KMS-11 (cell line): ENCODE measurements around the gene EEF1G.
A peak's percentile ranks its signal among the peaks of the same experiment; 100 is the strongest.
"Not testable (repeated sequence)": the region's sequence is repeated elsewhere in the genome, so short reads cannot be mapped to it uniquely, and the experiment has no call there.

Experiments
- H2AFZ ChIP-seq: fragments of 200-600 bp; sonication (generic); 2 replicates; pipeline ENCODE4 v1.6.1; 2016; ENCODE audit warnings: antibody characterized with exemption, mixed run types, low read depth
- H3K27ac ChIP-seq: fragments of 200-600 bp; sonication (generic); 2 replicates; pipeline ENCODE4 v1.6.1; 2016; ENCODE audit warnings: mild to moderate bottlenecking, mixed run types
- H3K27me3 ChIP-seq: fragments of 200-600 bp; sonication (generic); 2 replicates; pipeline ENCODE4 v1.6.1; 2017; ENCODE audit warnings: mild to moderate bottlenecking, low read depth, mixed run types, moderate library complexity; ENCODE audit not compliant: insufficient read depth
- H3K36me3 ChIP-seq: fragments of 200-600 bp; sonication (generic); 2 replicates; pipeline ENCODE4 v1.6.1; 2017; ENCODE audit warnings: mild to moderate bottlenecking, mixed run types; ENCODE audit not compliant: insufficient read depth
- H3K4me1 ChIP-seq: fragments of 200-600 bp; sonication (generic); 2 replicates; pipeline ENCODE4 v1.6.1; 2016; ENCODE audit warnings: mild to moderate bottlenecking, low read depth, mixed run types; ENCODE audit not compliant: poor library complexity, severe bottlenecking
- H3K4me2 ChIP-seq: fragments of 200-600 bp; sonication (generic); 2 replicates; pipeline ENCODE4 v1.7.0; 2016; ENCODE audit warnings: mild to moderate bottlenecking, mixed run types
- H3K4me3 ChIP-seq: fragments of 200-600 bp; sonication (generic); IDR thresholded peaks from 2 replicates; pipeline ENCODE4 v1.6.1; 2017; ENCODE audit warnings: low read depth, low read length, mixed read lengths; ENCODE audit not compliant: insufficient read depth
- H3K79me2 ChIP-seq: fragments of 200-600 bp; sonication (generic); 2 replicates; pipeline ENCODE4 v1.6.1; 2016; ENCODE audit warnings: low read depth, mixed run types; ENCODE audit not compliant: insufficient read depth
- H3K9ac ChIP-seq: fragments of 200-600 bp; sonication (generic); 2 replicates; pipeline ENCODE4 v1.6.1; 2016; ENCODE audit warnings: mild to moderate bottlenecking, mixed run types
- H4K20me1 ChIP-seq: fragments of 200-600 bp; sonication (generic); 2 replicates; pipeline ENCODE4 v1.6.1; 2016; ENCODE audit warnings: mild to moderate bottlenecking, mixed run types; ENCODE audit not compliant: insufficient read depth
- CTCF ChIP-seq: fragments of 200-600 bp; sonication (generic); conservative IDR thresholded peaks from 2 replicates; pipeline ENCODE4 v1.6.1; 2017; ENCODE audit warnings: low read depth, mild to moderate bottlenecking, antibody characterized with exemption, low read length, moderate library complexity, mixed read lengths

EEF1G gene

GRCh38 chr11:62552485-62553079 is 21.1 kb downstream of the EEF1G start:
- H3K27me3 ChIP-seq = no peaks in the 10 kb centered on the region
- no peak overlapping the region for H3K4me3 ChIP-seq
- H3K27ac ChIP-seq = peak overlapping the region; percentile 97
- peaks cover 87% of the 10 kb centered on the region for H3K4me1 ChIP-seq
- H3K79me2 ChIP-seq = no peaks in the 10 kb centered on the region; the same call in 1 of the 2 replicates
- H2AFZ ChIP-seq = no peak overlapping the region
- peak overlapping the region; percentile 60; the same call in 1 of the 2 replicates for H3K9ac ChIP-seq
- H3K4me2 ChIP-seq = peak overlapping the region; percentile 93
- no peaks in the 10 kb centered on the region for H3K36me3 ChIP-seq
- no peaks in the 10 kb centered on the region for H4K20me1 ChIP-seq
- no peak for TF ChIP-seq CTCF

GRCh38 chr11:62550478-62550877 is 23.2 kb downstream of the EEF1G start:
- not testable (repeated sequence) for H3K4me2 ChIP-seq, H3K27me3 ChIP-seq, H3K9ac ChIP-seq, H3K4me3 ChIP-seq, H3K36me3 ChIP-seq, H2AFZ ChIP-seq, H4K20me1 ChIP-seq
- Histone ChIP-seq H3K79me2 (peaks cover 10% of the 10 kb centered on the region; the same call in 1 of the 2 replicates), H3K27ac (peak overlapping the region; percentile 97; the same call in 1 of the 2 replicates), H3K4me1 (peaks cover 75% of the 10 kb centered on the region)

- H3K36me3 ChIP-seq = no peaks in the 10 kb centered on the region
- peaks cover 28% of the 10 kb centered on the region for H3K79me2 ChIP-seq
- H3K27me3 ChIP-seq = no peaks in the 10 kb centered on the region
- H3K4me2 ChIP-seq = no peak overlapping the region
- peaks cover 58% of the 10 kb centered on the region for H3K4me1 ChIP-seq
- no peak overlapping the region for H3K4me3 ChIP-seq
- no peak overlapping the region for H2AFZ ChIP-seq
- H4K20me1 ChIP-seq = no peaks in the 10 kb centered on the region
- H3K9ac ChIP-seq = no peak overlapping the region
- no peak for TF ChIP-seq CTCF
- no peak overlapping the region for H3K27ac ChIP-seq
Measured at GRCh38 chr11:62548545-62549335, 25.0 kb downstream of the EEF1G start.

- no peak overlapping the region for H2AFZ ChIP-seq
- H3K36me3 ChIP-seq = no peaks in the 10 kb centered on the region
- H3K79me2 ChIP-seq = peaks cover 37% of the 10 kb centered on the region
- peaks cover 55% of the 10 kb centered on the region for H3K4me1 ChIP-seq
- H3K9ac ChIP-seq = no peak overlapping the region
- no peak for TF ChIP-seq CTCF
- no peak overlapping the region for H3K4me2 ChIP-seq
- H3K27me3 ChIP-seq = no peaks in the 10 kb centered on the region
- no peaks in the 10 kb centered on the region for H4K20me1 ChIP-seq
- no peak overlapping the region for H3K4me3 ChIP-seq
- no peak overlapping the region for H3K27ac ChIP-seq
Measured at GRCh38 chr11:62547691-62548281, 25.9 kb downstream of the EEF1G start.
